Lower leg skin (tissue), 4 donors: ENCODE results near the gene NOBOX. TPM values are rescaled to one million over a fixed set of nuclear protein-coding genes. Genes with fewer than 3 reads are reported as not detected.
A peak's percentile ranks its signal among the peaks of the same experiment; 100 is the strongest.

Source experiments
- DNase-seq, 2 donors: peaks; one replicate each; pipeline ENCODE4 v3.0.0-alpha.2; 2019; ENCODE audit warnings: low spot score in 2 of 2
- H3K4me3 ChIP-seq: fragments of 200-600 bp; sonication (generic); 2 replicates; pipeline ENCODE4 v1.5.1; 2017; ENCODE audit warnings: mild to moderate bottlenecking, low read depth; ENCODE audit not compliant: poor library complexity, severe bottlenecking
- POLR2A ChIP-seq, 2 donors: fragments of 450-650 bp; IDR thresholded peaks; one replicate each; pipeline ENCODE4 v1.6.1; 2016 to 2017; ENCODE audit warnings: antibody characterized with exemption in 2 of 2, mild to moderate bottlenecking in 1 of 2, moderate library complexity in 1 of 2
- WGBS, 2 donors: methylation state at CpG; one replicate each; pipeline ENCODE4 v1.1.5; 2018; 5-methylcytosine and 5-hydroxymethylcytosine counted together
- intact Hi-C: fragments of 100-400 bp; cut with DNase I; formaldehyde crosslinking; loops from one replicate; pipeline ENCODE4 v1.15.0; 2023; ENCODE audit warnings: low total_unique reads
- total RNA-seq, 4 donors: library from RNA; depleted of rRNA; stranded (reverse); fragments of >200 nt; gene quantifications; one replicate each; pipeline ENCODE4 v1.1.0, GENCODE V29; 2016
- TF ChIP-seq, protein P1 (sequence below), 3 donors: fragments of 450-650 bp; IDR thresholded peaks; one replicate each; pipeline ENCODE4 v1.5.1; 2016; ENCODE audit warnings: antibody characterized with exemption in 3 of 3, mild to moderate bottlenecking in 3 of 3, moderate library complexity in 2 of 3

NOBOX gene
- total RNA-seq, result not detected

DNA sequence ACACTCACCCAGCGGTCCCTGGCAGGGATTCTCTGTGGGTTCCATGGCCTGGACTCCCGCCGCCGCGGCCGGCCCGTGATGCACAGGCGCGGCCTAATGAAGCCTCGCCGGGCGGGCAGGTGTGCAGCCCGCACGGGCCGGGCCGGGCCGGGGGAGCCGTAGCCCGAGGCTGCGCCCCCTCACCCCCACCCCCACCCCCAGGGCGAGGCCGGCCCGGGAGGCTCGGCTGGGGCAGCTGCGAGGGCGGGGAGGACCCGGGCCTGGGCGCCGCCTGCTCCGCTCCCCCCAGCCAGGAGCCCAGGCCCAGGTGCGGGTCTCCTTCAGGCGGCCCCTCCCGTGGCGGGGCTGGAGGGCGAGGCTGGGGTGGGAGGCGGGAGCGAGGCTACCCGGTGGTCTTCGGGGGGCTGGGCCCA, at the start of gene NOBOX:
Gene NOBOX (minus strand): TSS at position 45 of the 413 bp plus-strand sequence.
- no peak for DNase-seq
- intact Hi-C loops, result no loop called here
- 95 to 97% methylated on average over 7 to 15 of the region's 39 CpGs for WGBS, 2 donors

DNA sequence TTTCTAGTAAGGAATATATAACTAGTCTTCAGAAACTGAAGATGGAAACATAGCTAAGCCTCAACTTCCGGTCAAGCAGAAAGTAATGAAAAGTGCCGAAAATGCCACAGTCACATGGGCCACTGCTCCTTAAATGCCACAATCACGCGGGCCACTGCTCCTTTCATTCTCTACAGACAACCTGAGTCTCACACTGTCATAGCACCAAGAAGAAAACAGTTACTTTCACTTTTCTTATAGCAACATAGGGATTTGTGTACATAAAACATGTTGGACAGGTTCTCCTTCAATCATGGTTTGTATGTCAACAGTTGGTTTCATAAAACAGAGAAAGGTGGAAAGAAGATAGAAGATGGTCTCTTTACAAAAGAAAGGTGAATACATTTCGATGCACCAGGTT, 48.6 kb upstream of the NOBOX start:
- intact Hi-C loops, result no loop called here
- no peak for DNase-seq
- H3K4me3 ChIP-seq, result no peak overlapping the region
- 89 to 94% methylated on average over 5 of the region's 5 CpGs for WGBS, 2 donors
- TF ChIP-seq, protein P1, sequence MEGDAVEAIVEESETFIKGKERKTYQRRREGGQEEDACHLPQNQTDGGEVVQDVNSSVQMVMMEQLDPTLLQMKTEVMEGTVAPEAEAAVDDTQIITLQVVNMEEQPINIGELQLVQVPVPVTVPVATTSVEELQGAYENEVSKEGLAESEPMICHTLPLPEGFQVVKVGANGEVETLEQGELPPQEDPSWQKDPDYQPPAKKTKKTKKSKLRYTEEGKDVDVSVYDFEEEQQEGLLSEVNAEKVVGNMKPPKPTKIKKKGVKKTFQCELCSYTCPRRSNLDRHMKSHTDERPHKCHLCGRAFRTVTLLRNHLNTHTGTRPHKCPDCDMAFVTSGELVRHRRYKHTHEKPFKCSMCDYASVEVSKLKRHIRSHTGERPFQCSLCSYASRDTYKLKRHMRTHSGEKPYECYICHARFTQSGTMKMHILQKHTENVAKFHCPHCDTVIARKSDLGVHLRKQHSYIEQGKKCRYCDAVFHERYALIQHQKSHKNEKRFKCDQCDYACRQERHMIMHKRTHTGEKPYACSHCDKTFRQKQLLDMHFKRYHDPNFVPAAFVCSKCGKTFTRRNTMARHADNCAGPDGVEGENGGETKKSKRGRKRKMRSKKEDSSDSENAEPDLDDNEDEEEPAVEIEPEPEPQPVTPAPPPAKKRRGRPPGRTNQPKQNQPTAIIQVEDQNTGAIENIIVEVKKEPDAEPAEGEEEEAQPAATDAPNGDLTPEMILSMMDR (IDR thresholded peaks at IDR 0.05), result no peak
- TF ChIP-seq POLR2A (IDR thresholded peaks at IDR 0.05), result no peak

More for the DNA sequence above, at the start of gene NOBOX:
- TF ChIP-seq, protein P1 (IDR thresholded peaks at IDR 0.05), result no peak
- TF ChIP-seq POLR2A (IDR thresholded peaks at IDR 0.05), result no peak
- no peak within 1 kb of the TSS for H3K4me3 ChIP-seq

DNA sequence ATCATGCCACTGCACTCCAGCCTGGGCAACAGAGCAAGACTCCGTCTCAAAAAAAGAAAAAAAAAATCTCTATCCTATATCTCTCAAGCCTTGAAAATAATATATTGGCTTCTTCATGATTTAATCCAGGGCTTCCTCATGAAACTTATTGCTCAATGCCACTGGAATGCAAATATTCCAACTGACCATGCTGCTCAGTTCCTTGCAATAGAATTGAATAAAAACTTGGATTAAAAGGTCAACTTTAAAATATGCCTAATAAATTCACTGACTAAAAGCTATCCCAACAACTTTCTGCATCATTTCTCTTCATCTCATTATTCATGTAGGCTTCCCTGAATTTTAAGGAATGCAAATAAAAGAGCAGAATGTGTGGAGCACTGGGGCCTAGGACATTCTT, 42.1 kb upstream of the NOBOX start:
- WGBS, 2 donors, result 89 to 95% methylated on average over 1 of the region's 1 CpG
- TF ChIP-seq, protein P1 (IDR thresholded peaks at IDR 0.05), result no peak
- TF ChIP-seq POLR2A (IDR thresholded peaks at IDR 0.05), result no peak
- no peak for DNase-seq
- intact Hi-C loops, result no loop called here
- no peak overlapping the region for H3K4me3 ChIP-seq

DNA sequence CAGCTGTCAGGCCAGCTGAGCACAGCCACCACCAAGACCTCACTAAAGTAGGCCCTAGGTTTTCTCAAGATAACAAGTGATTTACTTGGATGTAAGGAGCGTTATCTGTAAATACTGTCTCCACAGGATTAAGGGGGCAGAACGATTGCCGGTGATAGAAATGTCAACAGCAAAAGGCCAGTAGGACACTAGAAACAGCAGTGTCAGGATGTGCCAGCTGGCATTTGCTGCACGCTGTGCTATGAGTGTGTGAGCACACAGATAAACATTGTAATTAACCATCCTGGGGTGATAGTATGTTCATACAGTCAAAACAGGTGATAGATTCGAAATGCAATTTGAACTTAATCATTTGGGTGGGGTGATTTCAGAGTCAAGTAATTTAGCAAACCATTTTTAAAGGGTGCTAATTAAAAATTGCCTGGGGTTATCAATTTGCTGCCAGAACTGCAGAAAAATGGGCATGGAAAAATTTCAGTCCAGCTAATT, 36.3 kb upstream of the NOBOX start:
- no peak for DNase-seq
- WGBS, 2 donors, result 31 to 46% methylated on average over 5 of the region's 5 CpGs
- no peak for TF ChIP-seq POLR2A (IDR thresholded peaks at IDR 0.05)
- no peak overlapping the region for H3K4me3 ChIP-seq
- intact Hi-C loops, result no loop called here

DNA sequence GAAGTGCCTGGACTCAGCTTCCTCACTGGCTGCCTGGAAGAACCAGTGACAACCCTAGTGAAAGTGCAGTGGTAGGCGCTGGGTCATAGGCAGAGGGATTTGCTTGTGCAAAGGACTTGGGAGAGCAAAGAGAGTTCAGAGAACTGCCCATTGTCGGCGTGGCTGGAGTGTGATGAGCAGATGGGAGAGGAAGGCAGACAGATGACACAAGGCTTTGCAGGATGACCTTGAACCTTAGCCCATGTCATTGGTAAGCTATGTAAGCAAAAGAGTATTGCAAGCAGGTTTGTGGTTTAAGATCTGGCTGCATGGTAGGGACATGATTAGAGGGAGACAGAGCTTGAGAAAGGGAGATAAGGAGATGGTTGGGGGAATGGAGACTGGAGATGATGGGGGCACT, 35.3 kb upstream of the NOBOX start:
- intact Hi-C loops, result no loop called here
- 91 to 100% methylated on average over 3 of the region's 3 CpGs for WGBS, 2 donors
- no peak overlapping the region for H3K4me3 ChIP-seq
- TF ChIP-seq POLR2A (IDR thresholded peaks at IDR 0.05), result no peak
- TF ChIP-seq, protein P1 (IDR thresholded peaks at IDR 0.05), result no peak
- DNase-seq, result no peak

DNA sequence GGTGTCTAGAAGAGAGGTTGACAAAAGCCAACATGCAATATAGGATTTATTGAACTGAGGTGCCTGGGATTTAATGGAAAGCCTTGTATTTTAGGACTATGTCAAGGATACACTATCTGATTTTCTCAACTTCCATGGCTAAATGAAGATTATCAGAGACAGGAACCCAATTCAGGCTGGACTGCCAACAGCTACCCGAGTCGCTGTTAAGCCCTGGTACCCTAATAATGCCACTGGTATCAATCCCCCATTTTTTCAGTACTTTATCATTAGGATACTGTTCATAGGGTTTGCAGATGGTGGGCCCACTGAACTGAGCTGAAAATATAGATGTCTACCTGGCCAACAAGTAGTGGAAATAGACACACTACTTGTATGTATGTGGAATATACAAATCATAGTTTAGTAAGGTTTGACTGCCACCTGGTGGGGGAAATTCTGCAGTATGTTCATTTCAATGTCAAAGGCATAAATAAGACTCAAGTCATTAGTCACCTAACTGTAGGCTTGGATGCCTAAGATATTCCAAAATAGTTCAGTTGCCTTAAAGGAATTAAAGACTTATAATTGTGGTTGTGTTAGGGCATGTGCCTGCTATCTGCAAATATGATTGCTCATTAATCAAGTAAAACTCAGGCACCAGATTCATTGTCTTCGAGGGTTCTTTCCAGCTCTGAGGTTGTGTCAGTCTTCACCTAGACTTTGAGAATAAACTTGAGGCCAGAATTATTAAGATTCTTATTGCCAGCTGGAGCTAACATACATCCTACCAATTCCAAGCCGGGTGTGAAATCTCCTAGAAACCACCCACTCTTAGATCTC, 34.1 kb upstream of the NOBOX start:
- no peak overlapping the region for H3K4me3 ChIP-seq
- TF ChIP-seq POLR2A (IDR thresholded peaks at IDR 0.05), result no peak
- TF ChIP-seq, protein P1 (IDR thresholded peaks at IDR 0.05), result no peak
- intact Hi-C loops, result no loop called here
- DNase-seq, result peak in 1 of 2 donors; percentile 81
- 67 to 68% methylated on average over 4 of the region's 4 CpGs for WGBS, 2 donors
